Activated T-cell treated with anti-CD3 and anti-CD28 coated beads, Interleukin-2, amount 50 U/mL, for 4 hours (primary cell): ENCODE data around the gene AFF2. TPM values are rescaled to one million over a fixed set of nuclear protein-coding genes. Genes with fewer than 3 reads are reported as not detected.
"Not testable (repeated sequence)": the region's sequence is repeated elsewhere in the genome, so short reads cannot be mapped to it uniquely, and the experiment has no call there.

Source experiments
- ATAC-seq, 2 donors: fragments of 200-7000 bp; cut with Tn5 transposase; one replicate each; pipeline ENCODE4 v1.10.0; 2021
- DNase-seq: peaks from one replicate; pipeline ENCODE4 v3.0.0-alpha.2; 2020
- H3K27me3 Mint-ChIP-seq: one replicate; pipeline ENCODE4 v1.8.0; 2021; ENCODE audit warnings: low read depth, mixed read lengths
- H3K36me3 Mint-ChIP-seq: one replicate; pipeline ENCODE4 v1.8.0; 2022; ENCODE audit warnings: mixed read lengths; ENCODE audit not compliant: insufficient read depth
- H3K4me1 Mint-ChIP-seq: one replicate; pipeline ENCODE4 v1.8.0; 2021; ENCODE audit warnings: low read depth, mixed read lengths
- H3K4me3 Mint-ChIP-seq: one replicate; pipeline ENCODE4 v1.8.0; 2021; ENCODE audit warnings: mild to moderate bottlenecking, moderate library complexity, mixed read lengths
- H3K9me3 Mint-ChIP-seq: one replicate; pipeline ENCODE4 v1.8.0; 2021; ENCODE audit warnings: mixed read lengths
- total RNA-seq, 3 donors: library from RNA; stranded (reverse); gene quantifications; one replicate each; pipeline ENCODE4 v1.2.1, GENCODE V29; 2021

The AFF2 gene
- total RNA-seq, 3 donors from 2014 or later = 4.9 to 7.0 (median 5.8) TPM

DNA sequence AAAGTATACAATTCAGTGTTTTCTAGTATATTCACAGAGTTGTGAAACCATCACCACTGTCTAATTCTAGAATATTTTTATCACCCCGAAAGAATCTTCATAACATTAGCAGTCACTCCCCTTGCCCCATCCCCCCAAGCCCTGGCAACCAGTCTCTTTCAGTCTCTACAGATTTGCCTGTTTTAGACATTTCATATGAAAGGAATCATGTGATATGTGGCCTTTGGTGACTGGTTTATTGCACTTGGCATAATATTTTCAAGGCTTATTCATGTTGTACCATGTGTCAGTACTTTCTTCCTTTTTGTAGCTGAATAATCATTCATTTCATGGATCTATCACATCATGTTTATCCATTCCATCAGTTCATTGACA lies 371.7 kb downstream of the AFF2 start:
- DNase-seq = no peak
- H3K4me1 Mint-ChIP-seq = no peaks in the 10 kb centered on the region
- H3K27me3 Mint-ChIP-seq = no peaks in the 10 kb centered on the region
- no peaks in the 10 kb centered on the region for H3K36me3 Mint-ChIP-seq
- H3K9me3 Mint-ChIP-seq = no peaks in the 10 kb centered on the region
- H3K4me3 Mint-ChIP-seq = no peak overlapping the region
- no peak for ATAC-seq

DNA sequence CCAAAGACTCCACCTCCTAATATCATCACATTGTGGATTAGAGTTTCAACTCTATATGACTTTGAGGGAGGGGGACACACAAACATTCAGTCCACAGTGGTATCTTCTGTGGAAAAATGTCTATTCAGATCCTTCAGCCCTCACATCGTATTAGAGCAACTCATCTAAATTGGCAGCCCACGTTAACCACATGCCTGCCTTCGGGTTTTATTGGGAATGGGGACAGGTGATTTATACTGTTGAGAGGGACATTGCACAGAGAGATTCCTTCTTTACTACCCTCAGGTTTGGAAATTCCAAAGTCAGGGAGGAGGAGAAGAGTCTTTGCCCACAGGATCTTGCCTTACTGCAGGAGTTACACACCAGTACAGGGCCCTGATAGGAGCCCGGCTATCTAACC lies 372.5 kb downstream of the AFF2 start:
- H3K4me1 Mint-ChIP-seq = no peaks in the 10 kb centered on the region
- H3K4me3 Mint-ChIP-seq = no peak overlapping the region
- no peaks in the 10 kb centered on the region for H3K9me3 Mint-ChIP-seq
- DNase-seq (no peak), ATAC-seq (no peak)
- no peaks in the 10 kb centered on the region for H3K27me3 Mint-ChIP-seq
- H3K36me3 Mint-ChIP-seq = no peaks in the 10 kb centered on the region

DNA sequence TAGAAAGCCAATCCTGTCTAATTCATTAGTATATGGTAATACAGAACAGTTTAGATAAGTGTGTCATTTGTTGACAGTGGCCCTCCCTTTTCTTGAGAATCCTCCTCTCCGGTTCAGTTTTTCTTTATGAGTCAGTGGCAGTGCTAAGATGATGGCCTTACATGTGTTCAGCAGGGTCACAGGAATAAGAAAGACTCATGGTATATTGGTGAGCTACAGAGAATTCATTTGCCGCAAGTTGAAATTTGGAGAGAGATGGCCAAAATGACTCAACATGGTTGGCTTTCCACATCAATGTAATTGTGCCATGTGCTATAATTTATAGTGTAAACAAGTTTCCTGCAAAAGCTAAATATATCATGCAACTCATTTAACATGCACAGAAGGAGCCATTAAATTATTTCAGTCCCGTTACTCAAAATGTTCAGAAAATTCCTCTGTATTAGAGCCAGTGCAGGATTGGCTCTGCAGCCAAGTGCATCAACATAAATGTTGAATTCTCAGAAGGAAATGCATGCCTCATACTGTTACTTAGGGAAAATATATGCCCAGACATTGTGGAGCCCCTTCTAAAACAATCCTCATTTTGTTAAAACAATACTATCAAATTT lies 374.3 kb downstream of the AFF2 start:
- ATAC-seq = no peak
- no peaks in the 10 kb centered on the region for H3K4me1 Mint-ChIP-seq
- H3K27me3 Mint-ChIP-seq = no peaks in the 10 kb centered on the region
- H3K36me3 Mint-ChIP-seq = no peaks in the 10 kb centered on the region
- H3K9me3 Mint-ChIP-seq = no peaks in the 10 kb centered on the region
- no peak overlapping the region for H3K4me3 Mint-ChIP-seq
- DNase-seq = no peak

DNA sequence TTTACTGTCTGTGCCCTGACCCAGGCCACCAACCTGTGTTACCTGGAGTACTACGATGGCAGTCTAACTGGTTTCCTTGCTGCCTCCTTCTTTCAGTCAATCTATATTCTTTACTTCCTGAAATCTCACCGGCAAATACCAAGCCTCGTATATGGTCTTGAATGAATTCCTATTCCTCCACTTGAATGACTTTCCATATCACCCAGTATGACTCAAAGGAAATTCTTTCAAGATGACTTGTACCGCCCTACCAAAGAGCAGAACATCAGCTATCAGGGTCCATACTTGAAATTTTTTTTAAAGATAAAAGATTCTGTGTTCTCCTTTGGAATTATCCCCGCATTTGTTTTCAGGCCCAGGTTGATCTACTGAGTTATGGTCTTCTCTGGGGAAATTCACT lies 378.0 kb downstream of the AFF2 start:
- Mint-ChIP-seq H3K36me3 (no peaks in the 10 kb centered on the region), H3K4me1 (no peaks in the 10 kb centered on the region), H3K4me3 (no peak overlapping the region), H3K9me3 (no peaks in the 10 kb centered on the region), H3K27me3 (no peaks in the 10 kb centered on the region)
- DNase-seq = no peak
- ATAC-seq = no peak

DNA sequence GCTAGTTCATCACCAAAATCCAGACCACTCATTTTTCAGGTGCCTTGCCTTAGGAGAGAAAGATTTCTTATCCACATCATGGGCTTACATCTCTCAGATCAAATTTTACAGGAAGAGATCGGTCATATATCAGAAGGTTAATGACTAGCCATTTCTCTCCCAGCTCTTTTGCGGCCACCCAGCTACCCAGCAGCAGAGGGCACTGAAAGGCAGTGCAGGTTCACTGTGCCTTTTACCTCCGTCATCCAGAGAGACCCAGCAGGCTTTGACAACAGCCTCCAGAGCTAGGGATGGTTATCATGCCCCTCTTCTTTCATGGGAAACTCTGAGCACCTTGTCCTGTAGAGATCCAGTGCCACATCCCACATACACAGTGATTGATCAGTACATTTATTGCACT lies 384.8 kb downstream of the AFF2 start:
- ATAC-seq (no peak), DNase-seq (no peak)
- H3K4me1 Mint-ChIP-seq = no peaks in the 10 kb centered on the region
- H3K27me3 Mint-ChIP-seq = no peaks in the 10 kb centered on the region
- no peak overlapping the region for H3K4me3 Mint-ChIP-seq
- H3K9me3 Mint-ChIP-seq = no peaks in the 10 kb centered on the region
- H3K36me3 Mint-ChIP-seq = no peaks in the 10 kb centered on the region

DNA sequence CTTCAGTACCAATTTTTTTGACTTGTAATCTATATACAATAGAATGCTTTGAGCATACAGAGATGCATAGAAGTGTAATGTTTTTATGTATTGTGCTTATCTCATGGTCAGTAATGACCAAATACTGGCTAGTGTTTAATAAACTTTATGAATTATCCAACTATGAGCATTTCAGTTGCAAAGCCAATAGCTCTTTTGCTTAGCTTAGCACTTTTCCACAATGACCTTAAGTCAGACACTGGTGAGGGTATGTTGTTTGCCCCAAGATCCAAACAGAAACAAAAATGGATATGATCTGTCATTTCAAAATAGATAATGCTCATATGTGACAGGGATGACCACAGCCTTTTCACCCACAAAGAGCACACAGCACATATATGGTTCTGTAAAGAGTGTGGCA lies 393.0 kb downstream of the AFF2 start:
- ATAC-seq (no peak), DNase-seq (no peak)
- Mint-ChIP-seq H3K4me3 (no peak overlapping the region), H3K9me3 (no peaks in the 10 kb centered on the region), H3K4me1 (no peaks in the 10 kb centered on the region), H3K36me3 (no peaks in the 10 kb centered on the region), H3K27me3 (no peaks in the 10 kb centered on the region)

DNA sequence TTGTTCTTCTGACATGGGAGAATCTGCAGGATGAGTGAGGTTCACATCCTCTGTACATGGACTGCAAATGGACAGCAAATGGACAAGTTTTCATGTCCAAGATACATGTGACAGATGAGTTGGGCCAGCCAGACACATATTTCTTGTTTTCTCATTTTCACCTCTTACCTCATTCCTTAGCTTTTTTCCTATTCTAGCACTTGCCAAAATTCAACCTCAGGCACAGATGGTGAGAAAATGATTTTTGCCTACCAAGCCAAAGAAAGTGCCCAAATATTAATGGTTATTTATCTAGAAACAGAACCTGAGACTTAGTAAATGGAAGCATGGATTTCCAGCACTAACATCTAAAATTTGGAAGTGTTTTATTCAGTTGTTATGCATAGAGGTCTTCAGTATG lies 402.2 kb downstream of the AFF2 start:
- Mint-ChIP-seq H3K27me3 (no peaks in the 10 kb centered on the region), H3K4me3 (no peak overlapping the region), H3K4me1 (no peaks in the 10 kb centered on the region), H3K9me3 (peaks cover 8% of the 10 kb centered on the region), H3K36me3 (no peaks in the 10 kb centered on the region)
- ATAC-seq = no peak
- no peak for DNase-seq

DNA sequence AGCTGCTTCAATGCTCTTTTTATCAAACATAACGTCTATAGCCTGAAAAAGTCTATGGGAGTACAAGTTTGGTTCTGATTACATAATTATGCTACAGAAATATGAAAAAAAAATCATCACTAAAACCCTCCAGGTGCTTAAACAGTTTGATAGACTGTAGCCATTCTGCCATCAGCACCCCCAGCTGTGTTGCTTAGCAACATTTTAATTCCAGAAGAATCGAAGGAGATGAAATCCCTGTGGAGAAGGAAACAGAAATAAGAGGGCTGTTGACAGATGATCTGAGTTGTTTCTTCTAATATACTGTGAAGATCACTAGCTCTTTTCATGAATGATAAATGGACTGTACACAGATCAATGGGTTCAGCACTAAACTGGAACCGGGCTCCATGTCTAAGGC lies 402.8 kb downstream of the AFF2 start:
- DNase-seq (no peak), ATAC-seq (no peak)
- Mint-ChIP-seq H3K27me3 (no peaks in the 10 kb centered on the region), H3K9me3 (peaks cover 8% of the 10 kb centered on the region), H3K4me1 (no peaks in the 10 kb centered on the region), H3K4me3 (no peak overlapping the region), H3K36me3 (no peaks in the 10 kb centered on the region)

DNA sequence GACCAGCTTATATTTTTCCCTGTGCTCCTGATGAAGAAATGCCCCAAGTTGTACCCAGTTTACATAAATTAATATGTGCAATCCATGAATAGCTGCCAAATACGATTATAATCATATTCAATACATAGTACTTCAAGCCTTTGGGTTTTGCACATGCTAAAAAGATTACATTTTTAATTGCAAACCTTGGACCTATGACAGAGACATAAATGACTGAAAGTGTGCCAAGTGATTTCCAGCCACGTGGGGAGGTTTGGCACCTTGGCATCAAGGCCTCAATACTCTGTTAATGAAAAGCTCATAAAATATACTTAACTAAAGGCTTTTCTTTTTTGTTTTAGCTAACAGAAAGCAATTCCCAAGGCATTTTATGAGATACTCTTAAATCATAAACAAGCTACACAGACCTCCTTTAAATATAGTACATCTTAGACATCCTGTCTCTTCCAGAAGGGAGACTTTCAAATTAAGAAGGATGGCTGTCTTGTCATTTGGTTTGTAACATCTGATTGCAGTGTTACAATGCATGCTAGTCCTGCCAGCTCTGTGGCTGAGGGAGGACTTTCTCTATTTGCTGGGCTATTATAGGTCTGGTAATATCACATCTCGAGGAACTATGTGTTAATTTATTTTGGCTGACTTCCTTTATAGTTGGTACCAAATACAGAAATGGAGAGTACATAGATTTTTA lies 404.1 kb downstream of the AFF2 start:
- Mint-ChIP-seq H3K9me3 (peaks cover 8% of the 10 kb centered on the region), H3K36me3 (no peaks in the 10 kb centered on the region), H3K27me3 (no peaks in the 10 kb centered on the region), H3K4me1 (no peaks in the 10 kb centered on the region), H3K4me3 (no peak overlapping the region)
- DNase-seq (no peak), ATAC-seq (no peak)

DNA sequence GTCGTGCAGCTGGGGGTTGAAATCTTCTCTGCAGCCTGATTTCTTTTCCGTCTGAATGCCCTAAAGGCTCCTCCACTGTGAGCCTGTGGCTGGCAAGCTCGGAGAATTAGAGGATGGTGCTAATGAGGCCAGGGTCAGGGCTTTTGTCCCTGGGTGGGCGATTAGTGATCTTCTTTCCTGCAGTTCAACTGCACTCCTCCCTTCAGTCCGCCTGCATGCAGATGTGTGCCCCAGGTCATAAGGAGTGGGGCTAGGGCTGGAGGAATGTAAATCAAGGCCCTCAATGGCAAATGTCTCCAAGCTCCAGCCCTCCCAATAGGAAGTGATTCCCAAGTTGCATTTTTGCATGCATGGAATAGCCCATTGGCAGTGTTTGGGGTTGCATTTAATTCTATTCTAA lies 405.0 kb downstream of the AFF2 start:
- Mint-ChIP-seq H3K36me3 (no peaks in the 10 kb centered on the region), H3K27me3 (no peaks in the 10 kb centered on the region), H3K4me1 (no peaks in the 10 kb centered on the region), H3K4me3 (no peak overlapping the region), H3K9me3 (peaks cover 8% of the 10 kb centered on the region)
- DNase-seq = no peak
- ATAC-seq = no peak

DNA sequence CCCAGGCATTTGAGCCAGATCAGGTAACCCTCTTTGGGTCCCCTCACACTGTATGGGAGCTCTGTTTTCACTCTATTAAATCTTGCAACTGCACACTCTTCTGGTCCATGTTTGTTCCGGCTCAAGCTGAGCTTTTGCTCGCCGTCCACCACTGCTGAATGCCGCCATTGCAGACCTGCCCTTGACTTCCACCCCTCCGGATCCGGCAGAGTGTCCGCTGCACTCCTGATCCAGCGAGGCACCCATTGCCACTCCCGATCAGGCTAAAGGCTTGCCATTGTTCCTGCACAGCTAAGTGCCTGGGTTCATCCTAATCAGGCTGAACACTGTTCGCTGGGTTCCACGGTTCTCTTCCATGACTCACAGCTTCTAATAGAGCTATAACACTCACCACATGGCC lies 406.2 kb downstream of the AFF2 start:
- H3K27me3 Mint-ChIP-seq, DNase-seq, ATAC-seq, H3K36me3 Mint-ChIP-seq, H3K4me1 Mint-ChIP-seq, H3K9me3 Mint-ChIP-seq, H3K4me3 Mint-ChIP-seq: not testable (repeated sequence)

DNA sequence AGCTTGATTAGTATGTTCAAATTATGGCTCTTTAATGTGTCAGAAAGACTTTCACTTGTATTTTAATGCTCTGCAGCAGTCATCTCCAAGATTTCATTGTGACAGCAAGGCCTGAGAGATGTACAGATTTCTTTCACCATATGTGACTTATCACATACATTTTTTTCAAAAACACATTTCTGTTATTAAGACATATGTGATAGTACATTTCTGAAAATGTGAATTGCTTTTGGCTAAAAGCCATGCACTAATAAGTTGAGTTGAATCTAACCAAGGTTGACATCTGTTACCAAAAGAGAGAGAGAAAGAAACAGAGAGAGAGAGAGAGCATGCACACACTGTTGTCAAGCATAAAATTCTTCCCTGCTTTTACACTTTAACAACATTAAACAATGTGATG lies 409.3 kb downstream of the AFF2 start:
- Mint-ChIP-seq H3K4me3 (no peak overlapping the region), H3K36me3 (no peaks in the 10 kb centered on the region), H3K4me1 (no peaks in the 10 kb centered on the region), H3K27me3 (no peaks in the 10 kb centered on the region), H3K9me3 (peaks cover 8% of the 10 kb centered on the region)
- DNase-seq (no peak), ATAC-seq (no peak)

DNA sequence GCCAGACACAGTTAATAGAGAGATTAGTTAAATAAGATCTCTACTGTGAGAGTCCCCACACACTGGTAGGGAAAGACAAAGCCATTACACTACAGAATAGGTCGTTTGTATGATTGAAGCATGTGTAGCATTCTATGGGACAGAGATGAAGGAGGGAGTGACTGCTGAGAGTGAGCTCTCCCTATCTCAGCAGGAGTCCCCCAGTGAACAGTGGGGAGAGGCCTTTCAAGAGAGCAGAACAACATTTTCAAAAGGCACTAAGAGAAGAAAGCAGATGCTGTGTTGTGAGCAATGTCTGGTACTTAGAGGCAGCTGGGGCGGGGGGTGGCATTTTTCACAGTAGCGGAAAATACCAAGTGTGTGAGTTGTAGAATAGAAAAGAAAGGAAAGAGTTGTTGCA lies 413.6 kb downstream of the AFF2 start:
- DNase-seq (no peak), ATAC-seq (no peak)
- H3K36me3 Mint-ChIP-seq = no peaks in the 10 kb centered on the region
- no peak overlapping the region for H3K4me3 Mint-ChIP-seq
- no peaks in the 10 kb centered on the region for H3K9me3 Mint-ChIP-seq
- H3K27me3 Mint-ChIP-seq = no peaks in the 10 kb centered on the region
- no peaks in the 10 kb centered on the region for H3K4me1 Mint-ChIP-seq

DNA sequence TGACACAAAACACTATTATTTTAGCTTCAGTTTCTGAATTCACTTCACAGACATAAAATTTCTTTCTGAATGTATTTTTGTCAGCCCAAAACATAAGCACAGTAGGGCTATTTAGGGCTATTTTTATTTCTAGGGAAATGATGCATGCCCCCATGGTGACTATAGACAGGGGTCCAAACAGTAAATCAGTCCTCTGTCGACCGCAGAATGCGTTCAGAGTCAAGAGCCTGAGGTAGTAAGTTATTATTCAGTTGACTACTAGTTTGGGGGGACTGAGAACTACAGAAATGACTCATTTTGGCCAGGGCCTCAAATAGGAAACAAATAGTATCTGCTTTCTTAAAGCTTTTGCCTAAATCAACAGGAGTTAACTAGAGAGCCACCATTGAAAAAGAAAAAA lies 414.4 kb downstream of the AFF2 start:
- Mint-ChIP-seq H3K9me3 (no peaks in the 10 kb centered on the region), H3K27me3 (no peaks in the 10 kb centered on the region), H3K4me3 (no peak overlapping the region), H3K36me3 (no peaks in the 10 kb centered on the region), H3K4me1 (no peaks in the 10 kb centered on the region)
- ATAC-seq (no peak), DNase-seq (no peak)

DNA sequence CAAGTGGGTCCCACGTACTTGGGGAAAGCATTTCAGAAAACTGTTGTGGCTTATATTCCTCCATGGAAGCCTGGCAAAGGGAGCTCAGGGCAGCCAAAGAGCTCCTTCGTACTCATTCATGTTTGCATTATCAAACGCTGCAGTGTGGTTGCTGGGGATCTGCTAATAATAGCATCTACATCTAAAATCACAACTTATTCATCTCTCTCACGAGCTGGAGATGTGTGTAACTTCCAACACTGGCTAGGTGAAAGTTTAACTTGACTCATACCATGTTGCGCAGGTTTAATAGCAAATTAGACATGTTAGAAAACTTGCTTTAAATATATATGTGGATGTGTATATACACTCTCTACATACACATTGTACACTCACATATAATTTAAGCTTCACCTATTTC lies 415.1 kb downstream of the AFF2 start:
- no peaks in the 10 kb centered on the region for H3K9me3 Mint-ChIP-seq
- no peak for DNase-seq
- H3K4me3 Mint-ChIP-seq = no peak overlapping the region
- no peak for ATAC-seq
- no peaks in the 10 kb centered on the region for H3K27me3 Mint-ChIP-seq
- no peaks in the 10 kb centered on the region for H3K36me3 Mint-ChIP-seq
- H3K4me1 Mint-ChIP-seq = no peaks in the 10 kb centered on the region
